Body of pancreas (tissue), 4 donors: ENCODE measurements around the gene LIPN. TPM values are rescaled to one million over a fixed set of nuclear protein-coding genes. Genes with fewer than 3 reads are reported as not detected.

Experiments
- ATAC-seq: fragments of 150-250 bp; one replicate; pipeline ENCODE4 v1.9.1; 2016
- DNase-seq, 4 donors: peaks; one replicate each; pipeline ENCODE4 v3.0.0-alpha.2; 2019
- H3K27ac ChIP-seq, 4 donors: fragments of 200-600 bp; sonication (generic); 1 replicate in 3 of 4; 2 replicates in 1 of 4; pipeline versions ENCODE4 v1.5.1 to v1.6.1; 2016 to 2019; ENCODE audit warnings: mild to moderate bottlenecking in 1 of 4, mixed read lengths in 1 of 4, moderate library complexity in 1 of 4
- H3K27me3 ChIP-seq, 2 donors: fragments of 200-600 bp; sonication (generic); one replicate each; pipeline ENCODE4 v1.6.0; 2016; ENCODE audit warnings: mild to moderate bottlenecking in 1 of 2
- H3K36me3 ChIP-seq, 2 donors: fragments of 200-600 bp; sonication (generic); replicated peaks in 1 of 2; 2 replicates each; pipeline ENCODE4 v1.5.1; 2016; ENCODE audit warnings: low read depth in 2 of 2; ENCODE audit not compliant: insufficient read depth in 1 of 2
- H3K4me1 ChIP-seq: fragments of 200-600 bp; sonication (generic); one replicate; pipeline ENCODE4 v1.6.0; 2016
- H3K4me3 ChIP-seq, 2 donors: fragments of 200-600 bp; sonication (generic); 1 replicate in 1 of 2; 2 replicates in 1 of 2; pipeline ENCODE4 v1.5.1; 2016 to 2019
- H3K9me3 ChIP-seq, 3 donors: fragments of 200-600 bp; sonication (generic); 1 replicate in 2 of 3; 2 replicates in 1 of 3; pipeline ENCODE4 v1.5.1; 2016
- CTCF ChIP-seq, 7 experiments: fragments of 450-650 bp in 4 of 7; fragments of 200-600 bp in 3 of 7; sonication (generic) in 3 of 7; IDR thresholded peaks; one replicate each; pipeline ENCODE4 v1.5.1; 2016 to 2019; ENCODE audit warnings: antibody characterized with exemption in 7 of 7
- POLR2A ChIP-seq, 3 donors: fragments of 450-650 bp; IDR thresholded peaks; one replicate each; pipeline ENCODE4 v1.6.1; 2016; ENCODE audit warnings: antibody characterized with exemption in 3 of 3, mild to moderate bottlenecking in 2 of 3
- WGBS, 2 donors: methylation state at CpG; one replicate each; pipeline ENCODE4 v1.1.5; 2017; 5-methylcytosine and 5-hydroxymethylcytosine counted together
- intact Hi-C: fragments of 100-400 bp; cut with DNase I; formaldehyde crosslinking; loops from one replicate; pipeline ENCODE4 v1.15.1; 2023
- total RNA-seq, 2 donors: library from RNA; depleted of rRNA; stranded (reverse); fragments of >200 nt; gene quantifications; one replicate each; pipeline ENCODE4 v1.1.0, GENCODE V29; 2016

Gene LIPN
- total RNA-seq, 2 donors from 2014 or later: not detected

DNA sequence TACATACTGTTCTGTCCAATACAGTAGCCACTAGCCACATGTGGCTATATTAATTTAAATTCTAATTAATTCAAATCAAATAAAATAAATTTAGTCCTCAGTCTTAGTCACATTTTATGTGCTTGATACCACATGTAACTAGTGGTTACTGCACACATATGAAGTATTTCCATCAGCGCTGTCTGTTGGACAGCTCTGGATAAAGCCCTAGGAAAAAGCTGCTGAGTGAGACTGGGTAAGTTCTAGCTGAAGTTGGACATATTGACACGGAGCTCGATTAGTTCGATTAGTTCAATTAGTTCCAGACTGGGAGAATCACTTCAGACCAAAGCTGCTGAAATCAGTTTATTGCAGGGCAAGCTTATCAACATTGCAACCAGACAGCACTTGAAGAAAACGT is 27.6 kb downstream of the LIPN start:
- Histone ChIP-seq H3K36me3 (no peaks in the 10 kb centered on the region), H3K27ac (no peak overlapping the region), H3K4me3 (no peak overlapping the region), H3K27me3 (no peaks in the 10 kb centered on the region), H3K4me1 (no peaks in the 10 kb centered on the region), H3K9me3 (no peaks in the 10 kb centered on the region)
- intact Hi-C loops: no loop called here
- DNase-seq (no peak), ATAC-seq (no peak)
- 65 to 79% methylated on average over 5 of the region's 5 CpGs for WGBS, 2 donors
- TF ChIP-seq POLR2A (IDR thresholded peaks at IDR 0.05) (no peak), CTCF (IDR thresholded peaks at IDR 0.05) (no peak)

GRCh38 chr10:88788924-88789323 is 29.1 kb downstream of the LIPN start:
- Histone ChIP-seq H3K27ac (no peak overlapping the region), H3K36me3 (no peaks in the 10 kb centered on the region), H3K27me3 (no peaks in the 10 kb centered on the region), H3K4me3 (no peak overlapping the region), H3K9me3 (no peaks in the 10 kb centered on the region), H3K4me1 (no peaks in the 10 kb centered on the region)
- no peak for DNase-seq
- no peak for ATAC-seq
- intact Hi-C loops: no loop called here
- TF ChIP-seq CTCF (IDR thresholded peaks at IDR 0.05): no peak
- no peak for TF ChIP-seq POLR2A (IDR thresholded peaks at IDR 0.05)

- Histone ChIP-seq H3K27me3 (no peaks in the 10 kb centered on the region), H3K4me3 (no peak overlapping the region), H3K9me3 (no peaks in the 10 kb centered on the region), H3K4me1 (no peaks in the 10 kb centered on the region), H3K36me3 (no peaks in the 10 kb centered on the region), H3K27ac (no peak overlapping the region)
- DNase-seq (peak; percentile 10 to 21 (median 12)), ATAC-seq (no peak)
- WGBS, 2 donors: 46 to 54% methylated on average over 2 of the region's 2 CpGs
- intact Hi-C loops: no loop called here
- peak in 5 of 7 experiments; percentile 28 to 45 (median 42) for TF ChIP-seq CTCF (IDR thresholded peaks at IDR 0.05)
- no peak for TF ChIP-seq POLR2A (IDR thresholded peaks at IDR 0.05)
Measured at GRCh38 chr10:88791924-88792323, 32.1 kb downstream of the LIPN start.

- WGBS, 2 donors: 72 to 79% methylated on average over 4 of the region's 4 CpGs
- TF ChIP-seq POLR2A (IDR thresholded peaks at IDR 0.05) (no peak), CTCF (IDR thresholded peaks at IDR 0.05) (no peak)
- Histone ChIP-seq H3K4me1 (no peaks in the 10 kb centered on the region), H3K27me3 (no peaks in the 10 kb centered on the region), H3K27ac (no peak overlapping the region), H3K4me3 (no peak overlapping the region), H3K36me3 (no peaks in the 10 kb centered on the region), H3K9me3 (no peaks in the 10 kb centered on the region)
- ATAC-seq (no peak), DNase-seq (peak in 2 of 4 donors; percentile 6 to 65)
- intact Hi-C loops: no loop called here
Measured at GRCh38 chr10:88792661-88793060, 32.8 kb downstream of the LIPN start.

GRCh38 chr10:88793712-88794299 is 34.0 kb downstream of the LIPN start:
- ATAC-seq (no peak), DNase-seq (no peak)
- no peak overlapping the region for H3K27ac ChIP-seq
- no peaks in the 10 kb centered on the region for H3K27me3 ChIP-seq
- WGBS, 2 donors: 55 to 58% methylated on average over 2 of the region's 2 CpGs
- H3K4me1 ChIP-seq: no peaks in the 10 kb centered on the region
- no peaks in the 10 kb centered on the region for H3K36me3 ChIP-seq
- intact Hi-C loops: no loop called here
- H3K9me3 ChIP-seq: no peaks in the 10 kb centered on the region
- TF ChIP-seq CTCF (IDR thresholded peaks at IDR 0.05) (no peak), POLR2A (IDR thresholded peaks at IDR 0.05) (no peak)
- H3K4me3 ChIP-seq: no peak overlapping the region
